ENCODE measurements around the gene TBX10.

Gene TBX10

GRCh38 chr11:67588136-67588503 is 51.4 kb downstream of the TBX10 start:
- H3K27ac ChIP-seq = no peak overlapping the region
- TF ChIP-seq, protein P1, sequence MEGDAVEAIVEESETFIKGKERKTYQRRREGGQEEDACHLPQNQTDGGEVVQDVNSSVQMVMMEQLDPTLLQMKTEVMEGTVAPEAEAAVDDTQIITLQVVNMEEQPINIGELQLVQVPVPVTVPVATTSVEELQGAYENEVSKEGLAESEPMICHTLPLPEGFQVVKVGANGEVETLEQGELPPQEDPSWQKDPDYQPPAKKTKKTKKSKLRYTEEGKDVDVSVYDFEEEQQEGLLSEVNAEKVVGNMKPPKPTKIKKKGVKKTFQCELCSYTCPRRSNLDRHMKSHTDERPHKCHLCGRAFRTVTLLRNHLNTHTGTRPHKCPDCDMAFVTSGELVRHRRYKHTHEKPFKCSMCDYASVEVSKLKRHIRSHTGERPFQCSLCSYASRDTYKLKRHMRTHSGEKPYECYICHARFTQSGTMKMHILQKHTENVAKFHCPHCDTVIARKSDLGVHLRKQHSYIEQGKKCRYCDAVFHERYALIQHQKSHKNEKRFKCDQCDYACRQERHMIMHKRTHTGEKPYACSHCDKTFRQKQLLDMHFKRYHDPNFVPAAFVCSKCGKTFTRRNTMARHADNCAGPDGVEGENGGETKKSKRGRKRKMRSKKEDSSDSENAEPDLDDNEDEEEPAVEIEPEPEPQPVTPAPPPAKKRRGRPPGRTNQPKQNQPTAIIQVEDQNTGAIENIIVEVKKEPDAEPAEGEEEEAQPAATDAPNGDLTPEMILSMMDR (conservative IDR thresholded peaks at IDR 0.05) = no peak

- TF ChIP-seq, protein P1 (conservative IDR thresholded peaks at IDR 0.05) = no peak
- H3K27ac ChIP-seq = peak overlapping the region; percentile 9; the same call in 1 of the 2 replicates
These were observed 52.9 kb downstream of the TBX10 start for GRCh38 chr11:67586568-67587250.

DNA sequence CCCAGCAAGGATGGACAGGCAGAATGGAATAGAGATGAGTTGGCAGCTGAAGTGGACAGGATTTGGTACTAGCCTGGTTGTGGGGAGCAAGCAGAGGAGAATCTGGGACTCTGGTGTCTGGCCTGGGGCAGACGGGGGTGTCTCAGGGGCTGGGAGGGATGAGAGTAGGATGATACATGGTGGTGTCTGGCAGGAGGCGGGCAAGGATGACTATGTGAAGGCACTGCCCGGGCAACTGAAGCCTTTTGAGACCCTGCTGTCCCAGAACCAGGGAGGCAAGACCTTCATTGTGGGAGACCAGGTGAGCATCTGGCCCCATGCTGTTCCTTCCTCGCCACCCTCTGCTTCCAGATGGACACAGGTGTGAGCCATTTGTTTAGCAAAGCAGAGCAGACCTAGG is 53.7 kb downstream of the TBX10 start:
- TF ChIP-seq, protein P1 (conservative IDR thresholded peaks at IDR 0.05) = no peak
- H3K27ac ChIP-seq = peak overlapping the region; percentile 9; the same call in 1 of the 2 replicates

DNA sequence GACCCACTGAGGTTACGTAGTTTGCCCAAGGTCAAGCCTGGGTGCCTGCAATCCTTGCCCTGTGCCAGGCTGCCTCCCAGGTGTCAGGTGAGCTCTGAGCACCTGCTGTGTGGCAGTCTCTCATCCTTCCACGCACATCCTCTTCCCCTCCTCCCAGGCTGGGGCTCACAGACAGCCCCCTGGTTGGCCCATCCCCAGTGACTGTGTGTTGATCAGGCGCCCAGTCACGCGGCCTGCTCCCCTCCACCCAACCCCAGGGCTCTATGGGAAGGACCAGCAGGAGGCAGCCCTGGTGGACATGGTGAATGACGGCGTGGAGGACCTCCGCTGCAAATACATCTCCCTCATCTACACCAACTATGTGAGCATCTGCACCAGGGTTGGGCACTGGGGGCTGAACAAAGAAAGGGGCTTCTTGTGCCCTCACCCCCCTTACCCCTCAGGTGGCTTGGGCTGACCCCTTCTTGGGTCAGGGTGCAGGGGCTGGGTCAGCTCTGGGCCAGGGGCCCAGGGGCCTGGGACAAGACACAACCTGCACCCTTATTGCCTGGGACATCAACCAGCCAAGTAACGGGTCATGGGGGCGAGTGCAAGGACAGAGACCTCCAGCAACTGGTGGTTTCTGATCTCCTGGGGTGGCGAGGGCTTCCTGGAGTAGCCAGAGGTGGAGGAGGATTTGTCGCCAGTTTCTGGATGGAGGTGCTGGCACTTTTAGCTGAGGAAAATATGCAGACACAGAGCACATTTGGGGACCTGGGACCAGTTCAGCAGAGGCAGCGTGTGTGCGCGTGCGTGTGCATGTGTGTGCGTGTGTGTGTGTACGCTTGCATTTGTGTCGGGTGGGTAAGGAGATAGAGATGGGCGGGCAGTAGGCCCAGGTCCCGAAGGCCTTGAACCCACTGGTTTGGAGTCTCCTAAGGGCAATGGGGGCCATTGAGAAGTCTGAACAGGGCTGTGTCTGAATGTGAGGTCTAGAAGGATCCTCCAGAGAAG is 54.4 kb downstream of the TBX10 start:
- H3K27ac ChIP-seq = no peak overlapping the region; the same call in 1 of the 2 replicates

GRCh38 chr11:67584205-67584880 is 55.2 kb downstream of the TBX10 start:
- peak overlapping the region; percentile 84; the same call in 1 of the 2 replicates for H3K27ac ChIP-seq
- TF ChIP-seq, protein P1 (conservative IDR thresholded peaks at IDR 0.05) = no peak

More for the DNA sequence above, 54.4 kb downstream of the TBX10 start:
- TF ChIP-seq, protein P1 (conservative IDR thresholded peaks at IDR 0.05) = no peak

DNA sequence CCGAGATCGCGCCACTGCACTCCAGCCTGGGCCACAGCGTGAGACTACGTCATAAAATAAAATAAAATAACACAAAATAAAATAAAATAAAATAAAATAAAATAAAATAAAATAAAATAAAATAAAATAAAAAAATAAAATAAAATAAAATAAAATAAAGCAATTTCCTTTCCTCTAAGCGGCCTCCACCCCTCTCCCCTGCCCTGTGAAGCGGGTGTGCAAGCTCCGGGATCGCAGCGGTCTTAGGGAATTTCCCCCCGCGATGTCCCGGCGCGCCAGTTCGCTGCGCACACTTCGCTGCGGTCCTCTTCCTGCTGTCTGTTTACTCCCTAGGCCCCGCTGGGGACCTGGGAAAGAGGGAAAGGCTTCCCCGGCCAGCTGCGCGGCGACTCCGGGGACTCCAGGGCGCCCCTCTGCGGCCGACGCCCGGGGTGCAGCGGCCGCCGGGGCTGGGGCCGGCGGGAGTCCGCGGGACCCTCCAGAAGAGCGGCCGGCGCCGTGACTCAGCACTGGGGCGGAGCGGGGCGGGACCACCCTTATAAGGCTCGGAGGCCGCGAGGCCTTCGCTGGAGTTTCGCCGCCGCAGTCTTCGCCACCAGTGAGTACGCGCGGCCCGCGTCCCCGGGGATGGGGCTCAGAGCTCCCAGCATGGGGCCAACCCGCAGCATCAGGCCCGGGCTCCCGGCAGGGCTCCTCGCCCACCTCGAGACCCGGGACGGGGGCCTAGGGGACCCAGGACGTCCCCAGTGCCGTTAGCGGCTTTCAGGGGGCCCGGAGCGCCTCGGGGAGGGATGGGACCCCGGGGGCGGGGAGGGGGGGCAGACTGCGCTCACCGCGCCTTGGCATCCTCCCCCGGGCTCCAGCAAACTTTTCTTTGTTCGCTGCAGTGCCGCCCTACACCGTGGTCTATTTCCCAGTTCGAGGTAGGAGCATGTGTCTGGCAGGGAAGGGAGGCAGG is 56.0 kb downstream of the TBX10 start, which contains the start of gene GSTP1:
Gene GSTP1 (plus strand): TSS at position 566 of the 958 bp plus-strand sequence. CDS start 32 bp downstream, at position 598.
- H3K27ac ChIP-seq = peak within 1 kb of the TSS; percentile 84
- TF ChIP-seq, protein P1 (conservative IDR thresholded peaks at IDR 0.05) = no peak
